Activated CD4-positive, alpha-beta memory T cell treated with anti-CD3 and anti-CD28 coated beads for 36 hours (primary cell): ENCODE measurements around the gene ZNF286A. TPM values are rescaled to one million over a fixed set of nuclear protein-coding genes. Genes with fewer than 3 reads are reported as not detected.
"Not testable (repeated sequence)": the region's sequence is repeated elsewhere in the genome, so short reads cannot be mapped to it uniquely, and the experiment has no call there.

Source experiments
- CTCF ChIA-PET: fragments of 350-600 bp; sonication (Branson Sonifier 250); formaldehyde crosslinking; loops from one replicate; lab custom pipeline; 2021; ENCODE audit warnings: antibody characterized with exemption, inconsistent platforms; lab: Charles Lee
- POLR2A ChIA-PET: fragments of 350-600 bp; sonication (Branson Sonifier 250); formaldehyde crosslinking; loops from one replicate; lab custom pipeline; 2021; ENCODE audit warnings: antibody characterized with exemption; lab: Charles Lee
- DNase-seq: peaks from one replicate; pipeline ENCODE4 v3.0.0-alpha.2; 2020
- H3K27ac Mint-ChIP-seq: one replicate; pipeline ENCODE4 v1.8.0; 2021; ENCODE audit warnings: mixed read lengths
- H3K27me3 Mint-ChIP-seq: one replicate; pipeline ENCODE4 v1.8.0; 2021; ENCODE audit warnings: mixed read lengths
- H3K36me3 Mint-ChIP-seq: one replicate; pipeline ENCODE4 v1.8.0; 2021; ENCODE audit warnings: mixed read lengths
- H3K4me1 Mint-ChIP-seq: one replicate; pipeline ENCODE4 v1.8.0; 2021; ENCODE audit warnings: low read depth, mixed read lengths
- H3K4me3 Mint-ChIP-seq: one replicate; pipeline ENCODE4 v1.8.0; 2021; ENCODE audit warnings: mild to moderate bottlenecking, mixed read lengths
- H3K9me3 Mint-ChIP-seq: one replicate; pipeline ENCODE4 v1.8.0; 2021; ENCODE audit warnings: mixed read lengths
- intact Hi-C: fragments of 100-400 bp; cut with micrococcal nuclease; formaldehyde crosslinking; loops from one replicate; pipeline ENCODE4 v1.15.1; 2023
- total RNA-seq, 2 experiments: library from RNA; stranded (reverse); gene quantifications; one replicate each; pipeline ENCODE4 v1.2.3, GENCODE V29; 2021

Gene ZNF286A
- total RNA-seq, 2 experiments from 2014 or later, result 22.9 to 24.5 TPM

DNA sequence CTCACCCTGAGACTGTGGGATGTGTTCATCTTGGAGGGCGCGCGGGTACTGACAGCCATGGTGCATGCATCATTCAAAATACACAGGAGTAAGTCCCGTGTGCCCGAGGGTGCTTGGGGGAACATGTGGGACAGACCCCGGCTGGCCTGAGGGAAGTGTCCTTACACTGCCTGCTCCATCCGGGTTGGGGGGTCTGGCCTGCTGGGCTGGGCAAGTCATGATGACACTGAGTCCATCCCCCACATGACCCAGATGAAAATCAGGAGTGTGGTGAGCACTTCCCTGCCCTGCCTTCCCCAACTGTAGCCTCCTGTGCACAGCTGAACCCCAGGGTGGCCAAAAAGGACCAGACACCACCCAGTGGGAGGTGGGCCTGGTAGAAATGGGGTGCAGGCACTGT is 43.4 kb downstream of the ZNF286A start:
- Mint-ChIP-seq H3K27ac (no peak overlapping the region), H3K4me3 (no peak overlapping the region), H3K36me3 (no peaks in the 10 kb centered on the region), H3K4me1 (no peaks in the 10 kb centered on the region), H3K27me3 (peaks cover 4% of the 10 kb centered on the region), H3K9me3 (no peaks in the 10 kb centered on the region)
- no peak for DNase-seq
- intact Hi-C loops, result no loop called here
- POLR2A ChIA-PET, result no interaction called here
- CTCF ChIA-PET, result no interaction called here

DNA sequence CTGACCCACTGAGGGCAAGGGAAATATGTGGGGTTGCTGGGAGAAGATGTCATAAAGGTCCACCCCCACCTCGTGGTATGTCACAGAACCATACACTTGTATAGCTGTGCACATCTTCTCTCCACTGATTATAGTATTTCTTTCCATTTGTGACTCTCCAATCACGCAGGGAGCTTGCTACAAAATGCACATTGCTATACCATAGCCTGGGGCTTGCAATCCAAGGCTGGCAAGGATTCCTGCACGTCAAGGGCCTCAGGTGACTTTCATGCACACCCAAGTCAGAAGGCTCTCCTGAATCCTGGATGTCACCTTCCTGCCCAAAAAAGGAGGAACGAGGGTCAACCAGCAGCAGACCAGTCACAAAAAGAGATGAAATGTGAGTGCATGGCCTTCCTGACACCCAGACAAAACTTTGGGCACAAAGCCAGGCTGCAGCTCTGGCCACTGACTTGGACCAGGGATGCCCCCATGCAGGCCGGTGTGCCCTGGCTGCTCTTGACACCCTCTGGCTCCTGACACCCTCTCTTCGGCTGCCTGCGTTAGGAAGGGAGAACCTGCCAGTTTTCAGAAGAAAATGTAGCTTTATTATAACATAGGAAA is 44.6 kb downstream of the ZNF286A start:
- ChIA-PET CTCF (no interaction called here), POLR2A (no interaction called here)
- Mint-ChIP-seq H3K4me1 (no peaks in the 10 kb centered on the region), H3K4me3 (no peak overlapping the region), H3K36me3 (no peaks in the 10 kb centered on the region), H3K27me3 (peaks cover 4% of the 10 kb centered on the region), H3K27ac (no peak overlapping the region), H3K9me3 (no peaks in the 10 kb centered on the region)
- intact Hi-C loops, result no loop called here
- no peak for DNase-seq

DNA sequence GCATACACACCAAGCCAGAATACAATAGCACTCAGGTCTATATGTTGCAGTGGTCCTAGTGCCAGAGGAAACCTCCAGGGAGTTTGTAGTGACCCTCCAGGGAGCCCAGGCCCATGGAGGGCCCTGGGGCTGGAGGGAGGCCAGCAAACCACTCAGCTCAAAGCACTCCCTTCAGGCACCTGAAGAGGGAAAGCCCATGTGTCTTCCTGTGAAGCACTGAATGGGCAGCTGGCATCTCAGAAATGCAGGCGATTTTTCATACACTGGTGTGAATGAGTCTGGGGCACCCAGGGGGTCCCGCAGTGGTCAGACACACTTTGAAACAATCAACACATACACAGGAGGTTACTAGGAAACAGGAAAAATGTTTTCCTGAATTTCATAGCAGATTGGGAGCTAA is 45.3 kb downstream of the ZNF286A start:
- H3K27me3 Mint-ChIP-seq, result no peaks in the 10 kb centered on the region
- H3K36me3 Mint-ChIP-seq, result no peaks in the 10 kb centered on the region
- no peaks in the 10 kb centered on the region for H3K4me1 Mint-ChIP-seq
- no peak for DNase-seq
- intact Hi-C loops, result no loop called here
- no peak overlapping the region for H3K27ac Mint-ChIP-seq
- ChIA-PET POLR2A (no interaction called here), CTCF (no interaction called here)
- H3K4me3 Mint-ChIP-seq, result no peak overlapping the region
- no peaks in the 10 kb centered on the region for H3K9me3 Mint-ChIP-seq

DNA sequence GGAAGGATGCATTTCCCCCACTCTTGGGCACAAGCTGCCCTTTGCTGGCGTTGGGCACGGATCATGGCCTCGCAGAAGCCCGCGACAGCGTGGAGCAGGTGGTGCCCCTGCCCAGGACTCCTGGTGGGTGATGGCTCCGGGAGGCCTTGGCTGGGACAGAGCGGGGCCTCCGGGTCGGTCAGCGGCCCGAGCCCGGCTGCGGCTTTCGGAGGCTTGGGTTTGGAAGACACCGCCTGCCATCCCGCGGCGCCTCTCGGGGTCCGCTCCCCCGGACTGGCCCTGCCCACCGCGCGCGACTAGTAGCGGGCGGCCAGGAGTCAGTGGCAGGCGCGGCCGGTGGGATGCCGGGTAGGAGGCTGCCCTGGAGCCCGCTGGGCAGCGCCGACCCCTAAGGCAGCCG is 49.9 kb downstream of the ZNF286A start:
- POLR2A ChIA-PET, intact Hi-C loops, CTCF ChIA-PET, H3K9me3 Mint-ChIP-seq, H3K27ac Mint-ChIP-seq, H3K4me3 Mint-ChIP-seq, H3K27me3 Mint-ChIP-seq, DNase-seq, H3K36me3 Mint-ChIP-seq, H3K4me1 Mint-ChIP-seq: not testable (repeated sequence)

DNA sequence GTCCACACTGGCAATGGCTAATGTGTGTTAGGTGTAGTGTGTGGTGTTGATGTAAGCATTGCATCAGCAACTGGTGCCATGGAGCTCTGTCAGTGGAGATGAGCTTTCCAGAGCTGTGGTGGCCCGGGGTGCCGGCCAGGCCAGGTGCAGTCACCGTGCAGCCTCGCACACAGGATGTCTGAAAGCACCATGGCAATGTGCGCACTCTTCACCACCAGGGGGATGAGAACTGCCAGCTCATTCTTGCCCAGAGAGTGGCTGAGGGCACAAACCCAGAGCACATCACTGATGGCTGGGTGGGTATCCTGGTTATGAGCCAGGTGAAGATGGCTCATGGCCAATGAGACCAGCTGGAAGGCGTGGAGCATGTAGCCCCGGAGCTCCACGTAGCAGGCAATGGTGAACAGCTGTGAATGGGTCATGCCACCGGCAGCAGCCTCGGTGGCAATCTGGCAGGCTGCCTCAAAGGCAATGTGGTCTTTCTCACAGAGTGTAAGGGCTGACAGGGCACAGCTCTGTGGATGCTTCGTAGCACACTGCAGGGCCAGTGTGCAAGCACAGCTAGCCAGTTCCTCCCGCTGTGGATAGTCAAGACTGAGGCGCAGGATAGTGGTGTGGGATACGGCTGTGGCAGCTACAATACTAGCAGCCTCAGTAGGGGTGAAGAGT is 69.4 kb downstream of the ZNF286A start:
- H3K27me3 Mint-ChIP-seq, intact Hi-C loops, H3K36me3 Mint-ChIP-seq, H3K4me3 Mint-ChIP-seq, CTCF ChIA-PET, H3K27ac Mint-ChIP-seq, DNase-seq, POLR2A ChIA-PET, H3K9me3 Mint-ChIP-seq, H3K4me1 Mint-ChIP-seq: not testable (repeated sequence)

Other genes starting within 250 kb of the ZNF286A start
- gene CDRT4, start 232.1 kb upstream of the ZNF286A start, total RNA-seq, result 1 to 10 TPM; 5.7 to 6.8 TPM
- 10 to 100 TPM; 10.8 to 11.3 TPM for gene TVP23C, start 136.3 kb upstream of the ZNF286A start, total RNA-seq
- 1 to 10 TPM; 1.0 to 1.1 TPM for gene FBXW10B, start 80.0 kb upstream of the ZNF286A start, total RNA-seq
- 10 to 100 TPM; 13.7 to 15.0 TPM for gene TRIM16, start 15.4 kb upstream of the ZNF286A start, total RNA-seq
- under 1 TPM; 0.22 to 0.24 TPM for gene TBC1D26, start 32.5 kb downstream of the ZNF286A start, total RNA-seq
- gene ADORA2B, start 245.4 kb downstream of the ZNF286A start, total RNA-seq, result under 1 TPM; 0.24 to 0.27 TPM